HepG2 (cell line): ENCODE measurements around the gene SMTNL1. TPM values are rescaled to one million over a fixed set of nuclear protein-coding genes. Genes with fewer than 3 reads are reported as not detected.

Experiments used
- AGO1 ChIP-seq: fragments of 200-400 bp; formaldehyde crosslinking; IDR thresholded peaks from 2 replicates; pipeline ENCODE4 v1.6.1; 2017; ENCODE audit warnings: mild to moderate bottlenecking, low read depth, low read length, moderate library complexity; ENCODE audit not compliant: poor library complexity, severe bottlenecking
- ELF1 ChIP-seq: sonication (generic); formaldehyde crosslinking; IDR thresholded peaks from 2 replicates; pipeline ENCODE4 v1.4.0; 2020; ENCODE audit warnings: missing genetic modification reagents
- EZH2 ChIP-seq: conservative IDR thresholded peaks from 2 replicates; pipeline ENCODE4 v1.6.1; 2012; ENCODE audit warnings: mild to moderate bottlenecking, low read depth, low read length, moderate library complexity
- FIP1L1 ChIP-seq: fragments of 200-400 bp; formaldehyde crosslinking; IDR thresholded peaks from 2 replicates; pipeline ENCODE4 v1.6.1; 2018; ENCODE audit warnings: low read depth, mild to moderate bottlenecking, low read length, moderate library complexity, borderline replicate concordance; ENCODE audit not compliant: insufficient read depth
- HCFC1 ChIP-seq: fragments of 150-350 bp; IDR thresholded peaks from 2 replicates; pipeline ENCODE4 v1.6.1; 2014; ENCODE audit warnings: low read depth, low read length
- ISL2 ChIP-seq: sonication (generic); formaldehyde crosslinking; IDR thresholded peaks from 2 replicates; pipeline ENCODE4 v1.5.0; 2020; ENCODE audit warnings: missing genetic modification reagents
- JUN ChIP-seq: sonication (generic); formaldehyde crosslinking; IDR thresholded peaks from 2 replicates; pipeline ENCODE4 v1.4.0; 2020; ENCODE audit warnings: mild to moderate bottlenecking, missing genetic modification reagents
- KAT8 ChIP-seq: IDR thresholded peaks from 2 replicates; pipeline ENCODE4 v1.6.1; 2016; ENCODE audit warnings: missing genetic modification reagents, missing compliant biosample characterization
- MAFG ChIP-seq: sonication (generic); formaldehyde crosslinking; IDR thresholded peaks from 2 replicates; pipeline ENCODE4 v1.5.1; 2020; ENCODE audit warnings: mild to moderate bottlenecking, missing genetic modification reagents
- MAX ChIP-seq: IDR thresholded peaks from 2 replicates; pipeline ENCODE4 v1.6.1; 2012; ENCODE audit warnings: inconsistent platforms
- MED1 ChIP-seq: sonication (generic); formaldehyde crosslinking; IDR thresholded peaks from 2 replicates; pipeline ENCODE4 v1.4.0; 2020; ENCODE audit warnings: missing genetic modification reagents
- POGK ChIP-seq: sonication (generic); formaldehyde crosslinking; conservative IDR thresholded peaks from 2 replicates; pipeline ENCODE4 v1.8.0; 2022; ENCODE audit warnings: mild to moderate bottlenecking, moderate library complexity, missing genetic modification reagents
- SETDB1 ChIP-seq: sonication (generic); formaldehyde crosslinking; IDR thresholded peaks from 2 replicates; pipeline ENCODE4 v1.5.1; 2020; ENCODE audit warnings: missing genetic modification reagents, mild to moderate bottlenecking, borderline replicate concordance
- TBX2 ChIP-seq: sonication (generic); formaldehyde crosslinking; IDR thresholded peaks from 2 replicates; pipeline ENCODE4 v1.5.0; 2020; ENCODE audit warnings: missing genetic modification reagents, mild to moderate bottlenecking, borderline replicate concordance
- TRIM22 ChIP-seq: fragments of 450-650 bp; IDR thresholded peaks from 2 replicates; pipeline ENCODE4 v1.6.1; 2017
- ZBTB20 ChIP-seq: sonication (generic); formaldehyde crosslinking; IDR thresholded peaks from 2 replicates; pipeline ENCODE4 v1.8.1; 2023; ENCODE audit warnings: missing genetic modification reagents, low read depth, mild to moderate bottlenecking, borderline replicate concordance
- ZKSCAN5 ChIP-seq: sonication (generic); formaldehyde crosslinking; IDR thresholded peaks from 2 replicates; pipeline ENCODE4 v1.5.1; 2020; ENCODE audit warnings: mild to moderate bottlenecking, missing genetic modification reagents
- ZMYM2 ChIP-seq: sonication (generic); formaldehyde crosslinking; IDR thresholded peaks from 2 replicates; pipeline ENCODE4 v1.8.0; 2022; ENCODE audit warnings: mild to moderate bottlenecking, missing genetic modification reagents
- ZNF230 ChIP-seq: sonication (generic); formaldehyde crosslinking; IDR thresholded peaks from 2 replicates; pipeline ENCODE4 v1.4.0; 2020; ENCODE audit warnings: mild to moderate bottlenecking, missing genetic modification reagents
- ZNF253 ChIP-seq: sonication (generic); formaldehyde crosslinking; IDR thresholded peaks from 2 replicates; pipeline ENCODE4 v1.8.0; 2022; ENCODE audit warnings: mild to moderate bottlenecking, missing genetic modification reagents, borderline replicate concordance
- ZNF383 ChIP-seq: sonication (generic); formaldehyde crosslinking; IDR thresholded peaks from 2 replicates; pipeline ENCODE4 v1.4.0; 2020; ENCODE audit warnings: missing genetic modification reagents, mild to moderate bottlenecking, borderline replicate concordance
- ZNF484 ChIP-seq: sonication (generic); formaldehyde crosslinking; IDR thresholded peaks from 2 replicates; pipeline ENCODE4 v1.5.1; 2020; ENCODE audit warnings: mild to moderate bottlenecking, low read depth, missing genetic modification reagents, borderline replicate concordance
- ZNF878 ChIP-seq: sonication (generic); formaldehyde crosslinking; IDR thresholded peaks from 2 replicates; pipeline ENCODE4 v1.8.1; 2023; ENCODE audit warnings: mild to moderate bottlenecking, missing genetic modification reagents, moderate library complexity
- polyA plus RNA-seq, 8 experiments: library from polyadenylated mRNA; depleted of rRNA in 3 of 8; stranded (reverse) in 7 of 8; unstranded in 1 of 8; fragments of >200 nt; fragmentation: Illumina TruSeq in 4 of 8; extraction: Trizol in 4 of 8; gene quantifications; 2 replicates each; pipeline versions ENCODE4 v1.2.1 to v1.2.3, GENCODE V29; 2011 to 2016; ENCODE audit warnings: low read depth in 4 of 8, missing spikeins in 1 of 8, mixed read lengths in 1 of 8; ENCODE audit not compliant: insufficient read depth in 1 of 8
- total RNA-seq, 5 experiments: library from RNA; depleted of rRNA; stranded (reverse); fragments of >200 nt; fragmentation: Illumina TruSeq; extraction: Trizol; gene quantifications; 2 replicates each; pipeline ENCODE4 v1.2.3, GENCODE V29; 2016; ENCODE audit warnings: low read depth in 1 of 5
- TF ChIP-seq, protein P1 (sequence below): IDR thresholded peaks from 2 replicates; pipeline ENCODE4 v1.6.1; 2016; ENCODE audit warnings: low read depth

Gene SMTNL1
- total and polyA plus RNA-seq, 2 of the 13 experiments (the other 11 are each of a cell fraction or from before 2014, with no cell fraction given) = 0.04 TPM; not detected in 1

DNA sequence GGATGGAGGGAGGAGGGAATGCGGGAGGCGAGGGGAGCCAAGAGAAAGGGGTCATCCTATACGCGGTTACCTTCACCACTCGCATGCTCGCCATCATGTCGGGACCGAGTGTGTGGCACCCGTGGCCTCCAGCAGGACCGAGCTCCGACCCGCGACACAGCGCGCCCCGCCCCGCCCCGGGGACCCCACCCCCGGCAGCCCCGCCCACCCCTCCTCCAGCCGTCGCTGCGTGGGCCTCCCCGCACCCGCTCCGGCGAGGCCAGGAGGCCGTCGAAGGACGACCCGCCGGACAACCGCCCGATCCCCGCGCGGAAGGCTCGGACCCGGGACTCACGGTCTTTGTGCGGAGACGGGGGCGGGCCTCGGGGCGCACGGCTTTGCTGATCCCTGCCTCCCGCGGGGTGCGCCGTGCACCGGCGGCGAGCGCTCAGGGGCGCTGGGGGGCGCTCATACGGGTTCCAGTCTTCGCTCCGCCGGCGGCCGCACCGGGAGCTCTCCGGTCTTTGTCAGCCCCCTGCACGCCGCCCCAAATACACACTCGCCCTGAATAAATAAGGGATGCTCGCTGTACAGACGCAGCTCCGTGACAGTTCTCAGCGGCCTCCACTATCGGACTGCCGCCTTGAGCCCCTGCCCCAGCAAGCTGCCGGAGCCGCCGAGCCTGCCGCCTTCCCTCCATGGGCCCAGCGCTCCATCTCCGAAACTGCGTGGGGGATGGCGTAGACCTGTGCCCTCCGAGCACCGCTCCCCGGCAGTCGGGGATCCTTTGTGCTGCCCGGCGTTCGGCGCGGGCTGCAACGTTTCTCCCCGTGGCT lies 30.3 kb downstream of the SMTNL1 start, which contains the start of gene UBE2L6 (continued):
- TF ChIP-seq FIP1L1 (no peak), ZNF230 (CRISPR knock-in tag) (no peak; the same call in 1 of the 2 replicates), ZNF383 (CRISPR knock-in tag) (no peak), TRIM22 (no peak), ZNF878 (CRISPR knock-in tag) (no peak), MAFG (CRISPR knock-in tag) (no peak; the same call in 1 of the 2 replicates), ZKSCAN5 (CRISPR knock-in tag) (no peak), ZMYM2 (CRISPR knock-in tag) (no peak), AGO1 (no peak), POGK (CRISPR knock-in tag) (no peak), MAX (peak; percentile 4; the same call in 1 of the 2 replicates), HCFC1 (no peak), KAT8 (no peak), EZH2 (no peak), JUN (CRISPR knock-in tag) (no peak), ZNF484 (CRISPR knock-in tag) (no peak), ZNF253 (CRISPR knock-in tag) (no peak), ISL2 (peak; percentile 31; the same call in 1 of the 2 replicates), SETDB1 (CRISPR knock-in tag) (no peak), ELF1 (CRISPR knock-in tag) (no peak; the same call in 1 of the 2 replicates), MED1 (CRISPR knock-in tag) (no peak), ZBTB20 (no peak), TBX2 (CRISPR knock-in tag) (peak; percentile 66; the same call in 1 of the 2 replicates)
- TF ChIP-seq, protein P1, sequence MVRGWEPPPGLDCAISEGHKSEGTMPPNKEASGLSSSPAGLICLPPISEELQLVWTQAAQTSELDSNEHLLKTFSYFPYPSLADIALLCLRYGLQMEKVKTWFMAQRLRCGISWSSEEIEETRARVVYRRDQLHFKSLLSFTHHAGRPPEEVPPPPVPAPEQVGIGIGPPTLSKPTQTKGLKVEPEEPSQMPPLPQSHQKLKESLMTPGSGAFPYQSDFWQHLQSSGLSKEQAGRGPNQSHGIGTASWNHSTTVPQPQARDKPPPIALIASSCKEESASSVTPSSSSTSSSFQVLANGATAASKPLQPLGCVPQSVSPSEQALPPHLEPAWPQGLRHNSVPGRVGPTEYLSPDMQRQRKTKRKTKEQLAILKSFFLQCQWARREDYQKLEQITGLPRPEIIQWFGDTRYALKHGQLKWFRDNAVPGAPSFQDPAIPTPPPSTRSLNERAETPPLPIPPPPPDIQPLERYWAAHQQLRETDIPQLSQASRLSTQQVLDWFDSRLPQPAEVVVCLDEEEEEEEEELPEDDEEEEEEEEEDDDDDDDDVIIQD (CRISPR knock-in tag) = no peak
